Right renal pelvis (tissue), 4 donors: ENCODE measurements around the gene SMCO2. TPM values are rescaled to one million over a fixed set of nuclear protein-coding genes. Genes with fewer than 3 reads are reported as not detected.

Experiments
- DNase-seq, 4 donors: peaks; one replicate each; pipeline ENCODE4 v3.0.0-alpha.2; 2013; ENCODE audit warnings: low read depth in 4 of 4, low spot score in 3 of 4, missing footprints in 1 of 4
- polyA plus RNA-seq, 4 donors: library from polyadenylated mRNA; unstranded; fragments of 120-200 nt; gene quantifications; one replicate each; pipeline ENCODE4 v1.2.1, GENCODE V29; 2013; ENCODE audit not compliant: insufficient read length in 4 of 4

The SMCO2 gene
- polyA plus RNA-seq, result under 1 TPM in 3 of 4 donors, not detected in 1; 0.36 to 0.77 (median 0.38) TPM

DNA sequence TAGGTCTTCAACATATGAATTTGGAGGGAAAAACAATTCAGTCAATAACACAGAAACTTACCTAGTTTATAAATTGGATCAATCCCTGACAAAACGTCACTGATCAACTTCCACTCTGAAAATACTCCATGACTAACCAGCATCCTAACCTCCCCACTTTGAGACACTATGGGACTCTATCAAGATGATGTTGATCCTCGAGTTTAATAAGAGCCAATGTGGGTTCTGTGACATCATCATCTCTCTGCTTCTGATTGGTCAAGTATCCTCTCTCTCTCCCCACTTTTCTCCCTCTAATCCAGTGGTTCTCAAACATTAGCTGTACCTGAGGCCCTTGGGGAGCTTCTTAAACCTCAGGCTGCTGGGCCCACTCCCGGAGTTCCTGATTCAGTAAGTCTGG is at the start of gene SMCO2:
SMCO2 (plus strand) TSS at position 301 of the 400 bp plus-strand sequence. CDS start 23,896 bp downstream, outside the sequence.
- no peak for DNase-seq

GRCh38 chr12:27398466-27398865 is 48.1 kb upstream of the SMCO2 start:
- DNase-seq, result no peak

DNA sequence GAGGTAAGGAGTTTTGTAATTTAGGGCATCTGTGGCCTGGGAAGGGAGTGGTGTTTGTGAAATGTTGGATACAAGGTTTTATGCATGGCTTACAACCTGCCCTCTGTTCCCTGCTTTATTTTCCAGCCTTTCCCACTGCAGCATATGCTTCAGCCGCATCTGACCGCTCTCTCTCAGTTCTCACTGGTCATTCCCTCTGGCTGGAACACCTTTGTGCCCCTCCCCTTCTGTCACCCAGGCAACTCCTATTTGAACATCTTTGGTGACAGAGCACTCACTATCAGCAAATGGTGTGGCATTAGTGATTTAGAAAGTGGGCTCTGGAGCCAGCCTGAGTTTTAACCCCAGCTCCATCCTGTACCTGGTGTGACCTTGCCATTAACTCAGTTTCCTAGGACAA is 47.5 kb upstream of the SMCO2 start:
- DNase-seq, result no peak

- no peak for DNase-seq
Observed at GRCh38 chr12:27400856-27401354, 45.6 kb upstream of the SMCO2 start.

GRCh38 chr12:27412047-27412446 is 34.5 kb upstream of the SMCO2 start:
- DNase-seq, result no peak

- no peak for DNase-seq
Observed at GRCh38 chr12:27422697-27423096, 23.8 kb upstream of the SMCO2 start.

DNA sequence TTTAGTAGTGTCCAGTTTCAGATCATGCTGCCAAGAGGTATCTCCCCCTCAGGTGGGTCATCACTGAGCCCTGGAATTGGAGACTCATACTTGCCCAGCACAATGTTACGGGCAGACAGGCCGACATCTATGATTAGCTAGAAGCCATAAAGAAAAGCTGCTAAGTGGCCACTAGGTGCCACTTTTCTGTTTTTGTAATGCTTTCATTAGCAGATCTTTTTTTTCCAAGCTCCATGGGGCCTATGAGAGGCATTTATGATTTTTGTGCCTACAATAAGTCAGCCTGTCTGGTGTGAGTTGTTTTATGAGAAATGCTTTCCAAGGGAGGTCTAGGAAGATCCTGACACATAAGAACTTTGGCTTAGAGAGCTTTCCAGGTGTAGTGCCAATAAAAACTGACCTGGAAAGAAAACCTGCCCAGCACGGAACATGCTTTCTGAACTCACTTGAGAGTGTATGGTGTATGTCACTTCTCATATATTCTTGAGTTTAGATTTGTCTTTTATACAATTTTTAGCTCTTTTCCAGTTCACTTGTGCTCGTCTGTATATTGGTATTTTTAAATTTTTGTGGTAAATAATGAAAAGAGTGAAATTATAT is 21.8 kb upstream of the SMCO2 start:
- DNase-seq, result peak; percentile 12 to 34 (median 16)

DNA sequence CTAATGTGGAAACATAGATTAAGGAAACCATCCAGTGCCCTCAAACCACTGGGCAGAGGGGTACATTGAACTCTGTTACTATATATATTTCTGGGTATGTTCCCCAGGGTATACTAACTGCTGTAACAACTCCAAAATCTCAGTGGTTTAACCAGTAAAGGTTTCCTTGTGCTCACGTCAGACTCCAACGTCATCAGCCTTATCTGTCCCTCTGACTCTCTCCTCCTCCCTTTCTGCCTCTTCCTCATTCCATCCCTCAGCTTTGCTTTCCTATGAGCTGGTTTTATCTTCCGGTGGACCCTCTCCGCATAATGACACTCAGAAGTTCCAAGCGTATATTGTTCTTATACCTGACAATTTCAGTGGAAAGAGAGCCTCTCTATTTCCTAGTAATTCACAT is 21.2 kb upstream of the SMCO2 start:
- no peak for DNase-seq

DNA sequence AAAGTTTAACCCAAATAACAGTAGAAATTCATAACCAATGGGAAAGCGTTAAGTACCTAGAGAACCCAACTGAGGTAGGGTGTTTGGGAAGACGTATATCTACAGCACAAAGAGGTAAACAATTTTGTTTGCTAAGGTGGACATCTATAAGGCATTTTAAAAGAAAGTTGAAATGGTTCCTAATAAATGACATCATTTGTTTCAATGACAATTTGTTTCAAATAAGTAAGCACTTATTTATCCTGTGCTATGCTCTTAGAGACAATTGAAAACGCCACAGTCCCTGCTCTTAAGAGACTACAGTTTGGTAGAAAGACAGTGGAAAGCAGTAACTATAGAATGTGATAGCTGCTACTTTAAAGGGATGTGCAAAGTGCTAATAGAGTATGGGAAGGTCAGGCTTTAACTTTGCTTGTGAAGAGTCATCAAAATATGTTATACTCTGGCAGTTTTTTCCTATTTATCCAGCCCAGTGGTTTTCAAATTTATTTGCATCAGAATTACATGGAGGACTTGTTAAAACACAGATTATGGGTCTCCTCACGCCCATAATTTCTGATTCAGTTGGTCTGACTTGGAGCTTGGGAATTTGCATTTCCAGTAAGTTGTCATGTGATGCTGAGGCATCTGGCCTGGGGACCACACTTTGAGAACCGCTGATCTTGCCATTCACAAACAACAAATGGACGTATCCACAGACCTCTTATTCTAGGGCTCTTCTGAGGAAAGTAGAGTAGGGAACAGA is 19.6 kb upstream of the SMCO2 start:
- DNase-seq, result no peak

DNA sequence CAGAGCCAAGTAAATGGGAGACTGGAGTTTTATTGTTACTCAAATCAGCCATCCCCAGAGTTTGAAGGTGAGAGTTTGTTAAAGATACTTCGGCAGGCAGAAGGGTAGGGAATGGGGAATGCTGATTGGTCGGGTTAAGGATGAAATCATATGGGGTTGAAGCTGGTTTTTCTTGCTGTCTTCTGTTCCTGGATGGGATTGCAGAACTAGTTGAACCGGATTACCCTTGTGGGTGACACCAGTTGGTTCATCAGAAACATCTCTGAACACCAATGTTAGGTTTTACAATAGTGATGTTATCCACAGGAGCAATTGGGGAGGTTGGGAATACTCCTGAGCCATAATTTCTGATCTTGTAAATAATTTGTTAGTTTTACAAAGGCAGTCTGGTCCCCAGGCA is 18.7 kb upstream of the SMCO2 start:
- no peak for DNase-seq

- no peak for DNase-seq
Observed at GRCh38 chr12:27428466-27428865, 18.1 kb upstream of the SMCO2 start.

DNA sequence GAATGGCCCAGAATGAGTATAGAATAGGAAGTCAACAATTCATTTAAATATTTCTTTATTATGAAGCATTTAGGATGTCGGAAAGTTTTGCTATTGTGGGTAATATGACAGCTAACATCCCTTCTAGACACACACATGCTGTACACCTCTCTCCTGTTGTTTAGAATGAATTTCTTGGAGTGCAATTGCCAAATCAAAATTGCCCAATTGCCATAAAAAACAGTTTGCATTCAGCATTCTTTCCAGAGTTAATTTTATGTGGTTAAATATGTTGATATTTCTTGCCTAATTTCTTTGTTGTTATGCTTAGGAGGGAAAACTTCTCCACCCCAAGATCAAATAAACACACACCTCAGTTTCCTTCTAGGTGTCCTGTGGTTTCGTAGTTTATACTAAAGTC is 16.9 kb upstream of the SMCO2 start:
- no peak for DNase-seq

- no peak for DNase-seq
Observed at GRCh38 chr12:27431185-27431584, 15.4 kb upstream of the SMCO2 start.

GRCh38 chr12:27434673-27435565 is 11.6 kb upstream of the SMCO2 start:
- DNase-seq, result no peak

GRCh38 chr12:27436029-27436428 is 10.5 kb upstream of the SMCO2 start:
- no peak for DNase-seq

GRCh38 chr12:27436768-27437167 is 9.8 kb upstream of the SMCO2 start:
- DNase-seq, result no peak

- no peak for DNase-seq
Observed at GRCh38 chr12:27437839-27438238, 8.7 kb upstream of the SMCO2 start.

DNA sequence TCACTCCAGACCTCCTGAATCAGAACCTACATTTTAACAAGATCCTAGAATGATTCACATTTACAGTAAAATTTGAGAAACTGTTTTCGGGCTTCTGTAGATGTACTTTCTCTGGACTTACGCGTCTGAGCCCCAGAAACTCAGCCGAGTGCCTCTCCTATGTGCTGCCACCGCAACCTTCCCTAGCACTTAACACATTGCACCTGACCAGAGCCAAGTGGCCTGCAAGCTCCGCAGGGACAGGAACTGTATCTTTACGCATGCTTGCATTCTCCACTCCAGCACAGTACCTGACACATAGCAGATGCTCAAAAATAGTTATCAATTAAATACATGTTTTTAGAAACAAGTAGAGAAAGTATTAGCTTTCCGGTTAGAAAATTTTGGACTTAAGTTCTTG is 1.2 kb downstream of the SMCO2 start:
- DNase-seq, result no peak

DNA sequence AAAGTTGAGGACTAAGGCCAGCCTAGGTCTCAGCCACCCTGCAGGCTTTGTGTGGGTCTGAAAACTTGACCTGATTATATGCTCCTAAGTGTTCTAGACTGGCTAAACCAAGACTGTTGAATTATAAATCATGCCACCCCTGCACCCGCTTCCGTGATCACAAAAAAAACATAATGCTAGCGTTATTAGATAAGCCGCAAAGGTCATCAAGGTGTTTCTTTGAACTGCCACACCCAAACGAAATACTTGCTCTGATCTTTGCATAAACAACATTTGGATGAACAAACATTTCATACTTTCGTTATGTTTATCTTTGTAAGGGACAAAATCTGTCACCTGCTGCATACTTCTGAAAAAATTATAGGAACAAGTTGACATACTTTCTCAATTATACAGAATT is 2.5 kb downstream of the SMCO2 start:
- DNase-seq, result no peak

DNA sequence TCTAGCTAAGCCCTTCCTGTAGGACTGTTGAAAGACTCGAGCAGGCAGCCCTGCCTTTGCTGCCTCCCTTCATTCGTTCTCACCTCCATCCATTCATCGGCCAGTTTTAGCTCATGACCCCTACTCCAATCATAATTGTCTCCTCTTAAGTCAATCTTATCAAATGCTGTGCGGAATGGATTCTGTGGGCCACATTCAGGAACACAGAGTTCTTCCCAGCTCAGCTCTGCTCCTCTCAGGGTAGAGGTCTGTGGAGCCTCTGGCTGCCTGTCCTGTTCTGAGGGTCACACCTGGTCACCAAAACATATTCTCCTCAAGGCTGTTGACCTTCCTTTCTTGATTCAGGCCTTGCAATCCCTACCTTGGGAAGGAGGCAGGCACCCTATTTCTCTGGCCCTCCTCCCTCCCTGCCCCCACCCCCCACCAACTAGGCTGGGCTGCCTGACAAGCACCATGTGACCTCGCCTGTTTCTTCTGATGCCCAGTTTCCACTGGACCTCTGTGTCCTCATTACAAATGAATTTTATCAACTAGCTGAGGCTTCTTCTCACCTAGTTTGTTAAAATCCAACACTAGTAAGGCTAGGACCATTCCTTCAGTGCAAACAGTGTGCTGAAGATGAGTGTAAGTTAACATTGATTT is 3.5 kb downstream of the SMCO2 start:
- DNase-seq, result no peak
